GM04504 (cell line): ENCODE data around the gene VAV2.
"Not testable (repeated sequence)": the region's sequence is repeated elsewhere in the genome, so short reads cannot be mapped to it uniquely, and the experiment has no call there.

Source experiments
- DNase-seq: peaks from one replicate; pipeline ENCODE4 v3.0.0-alpha.2; 2012; ENCODE audit warnings: low read depth

Gene VAV2

DNA sequence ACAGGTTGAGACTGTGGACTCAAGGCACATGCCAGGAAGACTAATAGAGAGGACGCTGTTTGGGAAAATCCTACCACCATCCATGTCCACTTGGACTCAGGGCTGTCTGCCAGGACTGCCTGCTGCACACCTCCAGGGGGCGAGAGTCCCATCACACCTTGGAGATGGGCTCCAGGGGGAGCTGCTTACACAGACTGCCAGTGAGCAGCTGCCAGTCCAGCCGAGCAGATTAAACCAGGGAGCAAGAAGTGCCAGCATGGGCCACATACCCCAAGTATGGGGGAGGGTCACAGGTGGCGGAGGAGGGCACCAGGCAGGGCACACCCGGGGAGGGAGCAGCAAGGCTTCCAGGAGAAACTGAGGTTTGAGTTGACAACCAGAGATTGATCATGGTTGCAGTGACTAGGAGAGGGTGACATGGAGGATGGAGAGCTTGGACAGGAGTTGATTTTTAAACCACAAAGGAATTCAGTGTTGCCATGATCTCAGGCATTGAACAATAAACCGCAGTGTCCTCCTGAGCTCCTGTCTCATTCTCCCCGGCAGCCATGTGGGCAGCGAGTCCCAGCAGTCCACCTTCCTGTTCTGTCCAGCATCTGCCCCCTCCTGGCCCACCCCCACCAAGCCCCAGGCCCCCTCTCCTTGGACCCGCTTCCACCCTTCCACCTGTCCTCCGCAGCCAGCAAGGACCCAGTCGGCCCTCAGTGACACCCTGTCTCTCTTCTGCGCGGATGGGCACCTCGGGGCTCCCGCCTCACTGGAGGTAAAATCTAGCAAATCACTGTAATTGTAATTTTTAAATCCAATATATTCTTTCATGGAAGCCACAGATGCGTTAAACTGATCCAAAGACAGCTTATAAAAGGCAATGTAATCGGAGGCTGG is 3.1 kb upstream of the VAV2 start:
- no peak for DNase-seq

DNA sequence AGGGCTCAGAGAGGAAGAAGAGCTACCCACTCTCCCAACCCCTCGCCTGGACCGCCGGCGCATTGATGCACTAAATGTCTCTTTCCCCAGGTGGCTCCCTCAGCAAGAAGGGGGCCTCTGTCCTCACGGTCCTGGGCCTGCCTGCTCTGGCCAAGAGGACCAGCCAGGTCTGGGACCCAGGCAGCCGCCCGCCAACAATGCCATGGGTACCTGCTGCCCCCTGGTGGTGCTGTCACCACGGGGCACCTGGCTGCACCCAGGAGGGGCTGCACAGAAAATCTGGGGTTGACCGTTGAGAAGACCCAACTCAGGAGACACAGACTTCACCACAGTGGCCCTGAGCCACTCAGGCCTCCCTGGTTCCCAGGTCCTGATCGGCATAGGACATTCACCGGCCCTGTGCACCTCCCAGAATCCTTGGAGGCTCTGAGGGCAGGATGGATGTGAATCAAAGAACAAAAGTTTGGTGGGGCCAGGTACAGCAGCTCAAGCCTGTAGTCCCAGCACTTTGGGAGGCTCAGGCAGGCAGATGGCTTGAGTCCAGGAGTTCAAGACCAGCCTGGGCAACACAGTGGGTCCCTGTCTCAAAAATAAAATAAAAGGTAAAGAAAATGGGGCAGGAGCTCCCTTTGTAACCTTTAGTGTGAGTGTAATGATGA is 2.4 kb upstream of the VAV2 start:
- DNase-seq, result no peak

DNA sequence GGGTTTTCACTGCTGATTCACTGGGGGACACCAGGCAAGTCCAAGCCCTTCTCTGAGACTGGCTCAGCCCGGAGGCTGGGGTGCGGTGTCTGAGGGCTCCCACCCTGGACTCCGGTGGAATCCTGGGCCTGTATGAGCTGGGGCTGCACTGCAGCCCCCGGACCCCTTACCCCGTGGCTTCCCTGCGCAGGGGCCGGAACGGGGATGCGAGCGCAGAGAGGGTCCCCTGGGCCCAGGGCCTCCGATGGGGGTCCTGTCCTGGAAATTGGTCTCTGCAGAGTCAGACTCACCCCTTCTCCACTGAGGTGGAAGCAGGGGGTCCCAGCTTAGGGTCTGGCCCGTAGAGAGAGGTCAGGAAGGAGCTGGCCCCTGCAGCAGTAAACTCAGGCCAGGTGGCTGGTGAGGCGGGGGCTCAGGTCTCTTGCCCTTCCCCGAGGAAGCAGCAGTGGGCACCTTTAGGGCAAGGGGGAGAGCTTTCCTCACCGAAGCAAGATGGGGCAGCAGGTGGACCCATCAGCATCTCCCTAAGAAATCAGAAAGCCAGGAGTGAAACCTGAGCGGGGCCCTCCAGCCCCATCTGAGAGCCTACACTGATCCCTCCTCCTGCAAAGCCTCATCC is 1.6 kb upstream of the VAV2 start:
- DNase-seq, result no peak

DNA sequence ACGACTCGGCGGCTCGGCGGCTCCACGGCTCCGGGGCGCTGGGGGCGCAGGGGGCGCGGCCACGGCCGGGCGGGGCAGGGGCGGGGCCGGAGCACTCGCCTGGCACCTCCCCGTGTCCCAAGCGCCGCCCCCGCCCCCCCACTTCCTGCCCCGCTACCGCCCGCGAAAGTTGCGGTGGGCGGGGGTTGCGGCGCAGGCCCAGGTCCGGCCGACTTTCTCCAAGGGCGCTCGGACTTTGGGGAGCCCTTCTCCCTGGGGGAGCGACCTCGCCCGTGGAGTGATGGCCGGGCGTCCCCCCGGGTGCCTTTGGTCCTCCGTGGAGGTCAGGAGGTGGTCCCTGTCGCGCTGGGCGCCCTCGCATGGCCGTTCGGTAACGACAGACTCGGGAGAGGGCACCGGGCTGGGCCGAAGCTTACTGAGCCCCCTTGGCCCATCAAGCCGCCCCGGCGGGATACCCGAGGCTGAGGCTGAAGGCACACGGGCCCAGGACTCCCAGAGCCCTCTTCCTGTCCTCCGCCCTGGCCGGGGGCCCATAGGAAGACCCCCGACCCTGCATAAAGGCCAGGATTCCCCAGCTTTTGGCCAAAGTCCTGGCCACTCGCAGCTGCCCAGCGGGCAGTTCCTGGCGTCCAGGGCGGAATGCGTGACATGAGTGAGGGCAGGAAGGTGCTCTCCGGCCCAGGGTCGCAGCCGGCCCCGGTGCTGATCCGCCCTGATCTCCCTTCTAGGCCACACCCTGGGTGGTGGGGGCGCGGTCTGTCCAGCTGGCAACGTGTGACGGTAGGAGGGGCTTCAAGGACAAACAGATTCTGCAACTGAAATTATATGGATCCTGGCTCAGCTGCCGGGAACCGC is 883 bp upstream of the VAV2 start:
- peak; percentile 85 for DNase-seq

DNA sequence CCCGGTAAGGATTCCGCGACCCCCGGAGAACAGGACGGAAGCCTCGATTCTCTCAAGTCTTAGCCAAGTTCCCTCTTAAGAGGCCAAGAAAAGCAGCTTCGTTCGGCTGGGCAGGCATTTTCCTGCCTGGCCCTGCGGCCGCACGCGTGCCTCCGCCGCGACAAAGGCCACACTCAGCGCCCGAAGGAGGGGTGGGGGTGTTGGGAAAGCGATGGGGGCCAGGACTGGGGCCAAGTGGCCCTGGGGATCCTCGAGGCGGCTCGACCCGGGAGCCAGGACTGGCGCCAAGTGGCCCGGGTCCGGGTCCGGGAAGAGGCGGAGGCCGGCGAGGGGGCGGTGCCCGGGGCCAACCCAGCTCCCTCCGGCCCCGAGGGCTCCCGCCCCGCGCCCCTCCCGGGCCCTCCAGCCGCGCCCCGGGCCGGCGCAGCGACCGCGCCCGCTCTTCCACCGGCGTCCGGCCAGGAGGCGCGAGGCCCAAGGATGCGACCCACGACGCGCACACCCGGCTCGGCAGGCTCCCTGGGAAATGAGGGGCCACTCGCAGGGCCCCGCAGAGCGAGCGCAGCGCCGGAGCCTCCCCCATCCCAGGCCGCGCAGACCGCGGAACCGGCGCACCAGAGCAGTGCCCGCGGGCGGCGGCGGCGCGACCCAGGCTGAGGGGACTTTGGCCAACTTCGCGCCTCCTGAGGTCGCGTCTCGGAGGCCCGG is 756 bp downstream of the VAV2 start:
- DNase-seq, result no peak

DNA sequence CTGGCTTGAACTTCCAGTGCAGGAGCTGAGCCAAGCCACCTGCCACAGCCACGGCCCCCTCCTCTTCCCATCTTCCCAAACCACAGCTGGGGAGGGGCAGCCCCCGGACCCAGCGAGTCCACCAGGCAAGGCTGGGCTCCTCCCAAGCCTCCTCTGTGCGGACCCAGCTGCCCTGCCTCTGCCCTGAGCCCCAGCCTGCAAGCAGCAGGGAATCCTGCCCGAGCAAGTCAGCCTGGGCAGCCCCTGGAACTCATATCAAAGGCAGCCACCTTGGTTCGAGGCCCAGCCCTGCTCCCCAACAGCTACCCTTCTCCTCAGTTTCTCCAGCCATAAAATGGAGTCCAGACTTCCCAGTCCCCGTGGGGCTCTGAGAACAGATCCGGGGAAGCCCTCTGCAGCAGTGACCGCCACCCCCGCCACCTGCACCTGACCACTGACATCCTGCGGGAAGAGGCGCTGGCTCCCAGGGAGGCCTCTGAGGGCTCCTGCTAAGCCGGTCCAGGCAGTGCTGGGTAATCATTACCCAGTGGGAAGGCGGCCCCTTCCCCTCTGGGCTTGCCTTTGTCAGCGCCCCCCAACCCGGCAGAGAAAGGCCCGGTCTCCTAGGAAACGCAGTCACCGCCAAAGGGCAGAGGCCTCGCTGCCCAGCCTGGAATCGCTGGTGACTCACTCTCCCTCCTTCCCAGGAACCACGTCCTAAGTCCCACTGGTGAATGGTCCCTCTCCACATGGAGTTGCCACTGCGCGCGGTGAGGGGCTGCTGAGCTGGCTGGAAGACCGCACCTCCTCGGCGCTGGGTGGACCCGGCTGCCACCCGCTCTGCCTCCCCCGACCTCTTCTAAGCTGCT is 1.5 kb downstream of the VAV2 start:
- peak; percentile 57 for DNase-seq

DNA sequence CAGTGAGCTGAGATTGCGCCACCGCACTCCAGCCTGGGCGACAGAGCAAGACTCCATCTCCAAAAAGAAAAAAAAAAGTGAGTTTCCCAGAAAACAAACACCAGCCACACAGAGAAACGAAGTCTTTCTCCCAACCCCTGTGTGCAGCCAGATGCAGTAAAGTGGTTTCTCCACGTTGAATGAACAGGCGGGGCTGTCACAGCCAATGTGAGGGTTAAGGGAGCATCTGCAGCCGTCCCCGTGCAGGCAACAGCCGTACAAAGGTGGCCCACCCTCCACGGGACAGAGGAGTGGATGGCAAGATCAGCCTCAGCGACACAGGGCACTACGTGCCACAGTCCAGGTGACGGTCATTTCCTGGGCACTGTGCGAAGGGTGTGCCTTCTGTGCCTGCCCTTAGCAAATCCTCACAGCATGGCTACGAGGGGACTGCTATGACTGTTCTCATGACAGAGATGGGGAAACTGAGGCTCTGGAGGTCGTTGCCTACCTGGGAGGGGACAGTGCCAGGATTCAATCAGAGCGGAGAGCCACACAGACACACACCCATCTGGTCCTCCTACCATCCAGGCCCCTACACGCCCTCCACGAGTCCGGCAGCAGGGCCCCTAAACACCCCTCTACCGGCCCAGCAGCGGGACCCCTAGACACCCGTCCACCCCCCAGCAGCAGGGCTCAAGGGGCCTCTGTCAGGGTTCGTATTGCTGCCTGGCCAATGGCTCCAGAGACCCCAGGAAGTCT is 2.3 kb downstream of the VAV2 start:
- DNase-seq, result no peak

DNA sequence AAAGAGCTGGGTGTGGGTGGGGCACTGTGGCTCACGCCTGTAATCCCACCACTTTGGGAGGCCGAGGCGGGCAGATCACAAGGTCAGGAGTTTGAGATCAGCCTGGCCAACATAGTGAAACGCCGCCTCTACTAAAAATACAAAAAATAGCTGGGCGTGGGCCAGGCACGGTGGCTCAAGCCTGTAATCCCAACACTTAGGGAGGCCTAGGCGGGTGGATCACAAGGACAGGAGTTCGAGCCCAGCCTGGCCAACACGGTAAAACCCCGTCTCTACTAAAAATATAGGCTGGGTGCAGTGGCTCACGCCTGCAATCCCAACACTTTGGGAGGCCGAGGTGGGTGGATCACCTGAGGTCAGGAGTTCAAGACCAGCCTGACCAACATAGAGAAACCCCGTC is 3.4 kb downstream of the VAV2 start:
- DNase-seq, result not testable (repeated sequence)

DNA sequence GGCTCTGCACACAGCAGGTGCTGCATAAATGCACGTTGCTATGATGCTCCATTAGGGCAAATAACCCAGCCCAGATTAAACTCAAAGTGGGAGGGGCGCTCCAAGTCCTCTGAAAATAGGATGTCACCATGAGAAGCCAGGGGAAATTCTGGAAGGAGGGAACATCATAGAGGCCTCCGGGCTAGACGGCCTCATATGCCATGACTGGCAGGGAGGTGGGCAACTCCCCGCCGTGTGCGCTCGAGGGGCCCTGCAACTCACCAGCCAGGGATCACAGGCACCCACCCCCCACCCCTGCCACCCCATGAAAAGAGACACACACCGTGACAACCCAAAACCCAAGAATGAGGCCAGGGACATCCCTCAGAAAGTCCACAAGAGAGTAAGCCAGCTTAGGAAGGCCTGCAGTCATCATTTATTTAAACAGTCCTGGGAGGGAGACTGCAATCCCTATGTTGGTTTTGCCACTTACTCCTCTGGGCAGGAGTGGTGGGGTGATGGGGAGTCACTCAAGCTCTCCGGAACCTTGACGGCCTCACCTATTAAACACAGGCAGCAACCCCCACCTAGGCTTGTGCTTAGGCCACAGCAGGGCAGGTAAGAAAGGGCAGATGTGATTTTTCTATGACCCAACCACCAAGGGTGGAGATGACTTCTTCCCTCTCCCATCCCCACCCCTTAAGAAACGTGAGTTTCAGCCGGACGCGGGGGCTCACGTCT is 4.0 kb downstream of the VAV2 start:
- no peak for DNase-seq

DNA sequence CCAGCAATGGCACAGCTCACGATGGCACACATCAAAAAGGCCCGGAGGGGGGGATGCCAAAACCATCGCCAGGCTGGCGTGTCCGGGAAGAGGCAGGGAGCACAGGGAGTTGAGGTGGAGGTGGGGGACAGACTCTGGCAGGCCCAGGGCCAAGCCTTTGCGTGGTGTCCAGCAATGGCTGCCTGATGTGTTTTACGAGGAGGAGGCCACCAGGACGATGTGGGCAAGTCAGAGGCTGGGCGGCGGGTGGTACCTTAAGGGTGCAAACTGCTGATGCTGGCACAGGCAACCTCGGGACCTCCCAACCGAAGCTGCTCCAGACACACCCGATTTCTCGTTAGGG is 4.7 kb downstream of the VAV2 start:
- DNase-seq, result no peak

DNA sequence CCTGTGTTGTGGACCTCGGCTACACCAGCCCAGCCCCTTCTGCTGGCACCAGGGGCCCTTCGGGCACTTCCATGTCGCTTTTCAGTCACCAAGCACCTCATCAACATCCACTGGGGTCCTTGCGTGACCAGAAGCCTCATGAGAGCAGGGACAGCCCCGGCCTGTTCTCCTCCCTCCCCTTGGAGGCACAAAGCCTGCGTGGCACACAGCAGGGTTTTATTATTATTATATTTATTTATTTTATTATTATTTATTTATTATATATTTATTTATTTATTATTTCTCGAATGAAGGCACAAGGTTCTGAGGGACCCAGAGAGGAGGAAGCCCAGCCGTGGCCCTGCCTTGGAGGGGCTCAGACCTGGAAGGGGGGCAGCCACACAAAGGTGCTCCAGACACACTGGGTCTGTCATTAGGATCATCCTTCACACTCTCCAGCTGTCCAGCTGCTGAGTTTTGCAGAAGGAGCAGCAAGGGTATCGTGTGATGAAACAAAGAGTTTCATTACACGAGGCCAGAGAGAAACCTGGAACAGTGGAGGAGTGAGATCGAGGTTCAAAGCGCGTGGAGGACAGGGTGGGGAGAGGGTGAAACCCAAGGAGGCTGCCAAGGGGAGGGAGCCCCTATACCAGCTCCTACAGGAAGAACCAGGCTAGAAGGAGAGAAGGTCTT is 5.2 kb downstream of the VAV2 start:
- DNase-seq, result no peak

DNA sequence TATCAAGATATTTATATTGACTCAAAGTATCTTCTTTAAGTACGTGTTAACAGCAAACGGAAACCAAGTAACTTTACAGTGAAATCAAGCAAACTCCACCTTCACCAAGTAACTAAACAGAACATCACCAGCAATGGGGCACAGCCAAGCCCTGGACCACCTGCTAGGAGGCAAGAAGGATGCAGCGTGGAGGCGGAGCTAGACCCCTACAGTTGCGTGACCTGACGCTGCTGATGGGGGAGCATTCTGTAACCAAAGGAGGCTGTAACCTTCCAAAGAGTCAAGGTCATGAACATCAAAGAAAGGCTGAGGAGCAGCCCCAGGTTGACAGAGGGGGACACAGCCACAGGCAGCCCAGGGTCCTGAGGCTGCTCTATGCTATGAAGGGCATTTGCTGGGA is 6.1 kb downstream of the VAV2 start:
- no peak for DNase-seq

DNA sequence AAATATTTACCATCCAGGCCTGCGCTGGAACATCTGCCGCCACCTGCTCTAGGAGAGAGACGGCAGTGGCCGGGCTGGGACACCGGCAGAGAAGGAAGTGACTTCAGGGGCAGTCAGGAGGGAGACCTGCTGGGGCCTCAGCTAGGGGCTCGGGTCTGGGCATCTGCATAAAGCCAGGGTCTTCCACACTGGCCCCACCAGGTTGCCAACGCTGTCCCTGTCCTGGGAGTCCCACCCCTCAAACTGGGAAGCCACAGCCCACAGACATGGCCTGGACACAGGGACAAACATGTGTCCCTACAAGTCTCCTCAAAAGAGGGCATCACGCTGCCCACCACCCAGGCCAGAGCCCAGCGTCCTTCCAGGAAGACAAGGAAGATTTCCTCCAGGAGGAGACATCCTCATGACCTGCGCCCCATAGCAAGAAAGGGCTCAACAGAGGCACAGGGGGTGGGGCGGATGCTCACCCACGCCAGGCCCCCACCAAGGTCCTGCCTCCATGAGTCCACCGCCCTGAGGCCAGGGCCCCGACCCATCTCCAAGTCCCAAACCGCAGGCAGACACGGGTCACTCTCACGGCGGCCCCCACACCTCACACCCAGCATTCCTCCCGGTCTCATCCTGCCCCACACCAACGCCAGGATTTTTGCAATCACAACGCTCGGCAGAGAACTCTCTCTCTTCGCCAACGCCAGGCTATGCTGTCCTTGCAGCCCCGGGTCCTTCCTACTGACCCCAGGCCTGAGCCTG is 9.0 kb downstream of the VAV2 start:
- no peak for DNase-seq

DNA sequence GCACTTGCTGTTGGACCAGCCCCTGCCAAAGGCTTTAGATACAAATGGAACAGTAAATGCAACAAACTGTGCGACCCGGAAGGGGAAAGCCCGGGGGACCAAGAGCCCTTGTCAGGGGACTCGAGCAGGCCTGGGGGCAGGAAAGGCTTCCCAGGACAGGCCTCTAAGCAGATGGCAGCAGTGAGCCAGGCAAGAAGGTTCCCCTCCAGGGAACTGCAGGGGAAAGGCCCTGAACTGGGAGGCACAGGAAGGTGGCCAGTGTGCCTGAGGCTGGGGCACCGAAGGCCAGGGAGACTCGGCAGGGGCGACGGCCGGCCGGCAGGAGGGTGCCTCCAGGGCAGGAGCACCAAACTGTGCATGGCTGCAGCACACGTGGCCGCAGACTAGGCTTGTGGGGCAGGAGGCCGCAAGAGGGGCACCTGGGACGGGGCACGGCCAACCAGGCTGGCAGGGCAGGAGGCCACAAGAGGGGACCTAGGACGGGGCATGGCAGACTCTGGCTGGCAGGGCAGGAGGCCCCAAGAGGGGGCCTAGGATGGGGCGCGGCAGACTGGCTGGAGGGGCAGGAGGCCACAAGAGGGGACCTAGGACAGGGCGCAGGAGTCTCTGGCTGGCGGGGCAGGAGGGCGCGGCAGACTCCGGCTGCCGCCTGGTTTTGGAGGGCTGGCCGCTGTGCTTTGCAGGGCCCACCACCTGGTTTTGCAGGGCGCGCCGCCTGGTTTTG is 10.0 kb downstream of the VAV2 start:
- no peak for DNase-seq

DNA sequence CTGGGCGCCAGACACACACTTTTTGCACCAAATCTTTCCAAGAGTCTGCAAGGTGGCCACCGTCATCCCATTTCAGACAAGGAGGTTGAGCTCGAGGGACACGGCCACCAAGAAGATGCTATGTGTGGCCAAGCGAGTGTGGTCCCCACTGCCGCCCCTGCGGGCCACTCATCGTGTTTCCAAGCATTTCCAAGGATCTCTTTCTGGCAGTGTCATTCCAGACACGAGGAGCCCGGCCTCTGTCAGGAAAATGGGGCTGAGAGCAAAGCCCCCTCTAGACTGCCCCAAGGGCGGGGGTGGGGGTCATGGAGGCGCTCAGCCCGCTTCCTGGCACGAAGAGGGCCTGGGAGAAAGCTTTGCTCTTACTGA is 10.6 kb downstream of the VAV2 start:
- no peak for DNase-seq

DNA sequence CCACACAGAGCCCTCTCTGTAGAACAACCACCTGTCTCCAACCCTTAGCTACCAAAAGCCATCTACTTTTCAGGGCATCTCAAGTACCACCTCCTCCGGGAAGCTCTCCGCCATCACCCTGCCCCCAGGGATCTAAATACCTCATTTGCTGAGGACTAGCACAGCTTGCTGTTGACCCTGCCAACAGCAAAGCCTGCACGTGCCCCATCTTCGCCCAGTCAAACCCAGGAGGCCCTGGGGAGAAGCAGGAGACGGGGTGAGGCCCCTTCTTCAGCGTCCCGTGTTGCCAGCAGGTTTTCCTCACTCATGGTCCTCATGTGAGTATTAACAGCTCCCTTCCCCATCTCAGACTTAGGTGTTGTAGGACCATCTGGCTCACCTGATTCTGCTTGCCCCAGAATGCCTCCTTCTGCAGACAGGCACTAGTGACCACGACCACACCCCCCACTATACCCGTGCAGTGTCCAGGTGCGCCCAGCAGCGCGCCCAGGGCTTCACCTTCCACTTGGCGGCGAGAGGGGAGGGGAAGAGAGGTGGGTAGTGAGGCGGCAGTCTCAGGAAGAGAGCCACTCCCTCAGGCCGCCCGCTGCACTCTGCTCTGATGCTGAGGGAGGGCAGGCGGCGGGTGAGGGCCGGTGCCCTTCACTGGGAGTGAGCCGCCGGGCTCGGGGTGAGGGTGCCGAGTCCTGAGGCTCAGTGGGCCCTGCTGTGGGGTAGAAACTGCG is 11.1 kb downstream of the VAV2 start:
- DNase-seq, result no peak
